ENCODE results near the gene EOMES. TPM values are rescaled to one million over a fixed set of nuclear protein-coding genes. Genes with fewer than 3 reads are reported as not detected.
A peak's percentile ranks its signal among the peaks of the same experiment; 100 is the strongest.

EOMES gene
- total and polyA plus RNA-seq, 2 donors (not counting 1 experiment from before 2014, with no cell fraction given): under 0.01 to 0.01 TPM

DNA sequence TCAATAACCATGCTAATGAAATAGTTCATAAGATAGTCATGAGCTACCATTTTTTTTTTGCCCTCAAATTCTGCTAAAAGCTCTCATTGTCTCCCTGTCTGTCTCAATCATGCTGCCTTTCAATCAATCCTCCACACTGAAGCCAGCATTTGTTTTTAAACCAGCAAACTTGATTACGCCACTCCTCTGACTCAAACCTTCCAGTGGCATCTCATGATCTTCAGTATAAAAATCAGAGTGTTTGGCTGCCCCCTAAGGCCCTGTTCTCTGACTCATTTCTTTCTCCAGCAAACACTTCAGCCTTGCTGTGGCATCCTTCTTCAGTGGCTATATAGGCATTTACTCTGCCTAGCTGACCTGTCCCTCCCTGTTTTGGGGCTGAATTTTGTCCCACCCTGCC, 36.0 kb upstream of the EOMES start:
- Histone ChIP-seq H3K9ac (ENCODE audit: insufficient read depth, low read length) (no peak overlapping the region), H3K4me2 (ENCODE audit: extremely low read depth, insufficient read depth, low read length) (no peak overlapping the region), H3K4me3 (replicated peaks in 1 of 4; ENCODE audit: control extremely low read depth in 1 of 4, insufficient read depth in 1 of 4, low read depth in 3 of 4, low read length in 4 of 4) (no peak overlapping the region), H3K36me3 (ENCODE audit: control insufficient read depth, insufficient read depth, low read length) (no peaks in the 10 kb centered on the region), H3K4me1 (ENCODE audit: control insufficient read depth, extremely low read depth, insufficient read depth, low read length) (no peaks in the 10 kb centered on the region), H4K20me1 (ENCODE audit: control insufficient read depth, extremely low read depth, insufficient read depth, low read length) (no peaks in the 10 kb centered on the region), H3K27ac (ENCODE audit: insufficient read depth, low read length) (no peak overlapping the region), H2AFZ (ENCODE audit: low read length) (no peak overlapping the region), H3K9me3 (ENCODE audit: control insufficient read depth, insufficient read depth, low read depth, low read length) (no peaks in the 10 kb centered on the region), H3K27me3 (ENCODE audit: control insufficient read depth, insufficient read depth, low read length) (no peaks in the 10 kb centered on the region), H3K79me2 (ENCODE audit: control insufficient read depth, insufficient read depth, low read length) (no peaks in the 10 kb centered on the region)
- peak; percentile 57 to 67 for DNase-seq (ENCODE audit: low read depth in 2 of 2)
- TF ChIP-seq, protein P1, sequence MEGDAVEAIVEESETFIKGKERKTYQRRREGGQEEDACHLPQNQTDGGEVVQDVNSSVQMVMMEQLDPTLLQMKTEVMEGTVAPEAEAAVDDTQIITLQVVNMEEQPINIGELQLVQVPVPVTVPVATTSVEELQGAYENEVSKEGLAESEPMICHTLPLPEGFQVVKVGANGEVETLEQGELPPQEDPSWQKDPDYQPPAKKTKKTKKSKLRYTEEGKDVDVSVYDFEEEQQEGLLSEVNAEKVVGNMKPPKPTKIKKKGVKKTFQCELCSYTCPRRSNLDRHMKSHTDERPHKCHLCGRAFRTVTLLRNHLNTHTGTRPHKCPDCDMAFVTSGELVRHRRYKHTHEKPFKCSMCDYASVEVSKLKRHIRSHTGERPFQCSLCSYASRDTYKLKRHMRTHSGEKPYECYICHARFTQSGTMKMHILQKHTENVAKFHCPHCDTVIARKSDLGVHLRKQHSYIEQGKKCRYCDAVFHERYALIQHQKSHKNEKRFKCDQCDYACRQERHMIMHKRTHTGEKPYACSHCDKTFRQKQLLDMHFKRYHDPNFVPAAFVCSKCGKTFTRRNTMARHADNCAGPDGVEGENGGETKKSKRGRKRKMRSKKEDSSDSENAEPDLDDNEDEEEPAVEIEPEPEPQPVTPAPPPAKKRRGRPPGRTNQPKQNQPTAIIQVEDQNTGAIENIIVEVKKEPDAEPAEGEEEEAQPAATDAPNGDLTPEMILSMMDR (conservative IDR thresholded peaks at IDR 0.05 in 1 of 2, IDR thresholded peaks at IDR 0.05 in 1 of 2; ENCODE audit: low read depth in 1 of 2, low read length in 2 of 2): no peak
- TF ChIP-seq EZH2 (IDR thresholded peaks at IDR 0.05; ENCODE audit: low read length, missing control alignments): no peak

- no peaks in the 10 kb centered on the region for H3K36me3 ChIP-seq (ENCODE audit: control insufficient read depth, insufficient read depth, low read length)
- H3K4me2 ChIP-seq (ENCODE audit: extremely low read depth, insufficient read depth, low read length): no peak overlapping the region
- H2AFZ ChIP-seq (ENCODE audit: low read length): no peak overlapping the region
- H3K27me3 ChIP-seq (ENCODE audit: control insufficient read depth, insufficient read depth, low read length): no peaks in the 10 kb centered on the region
- no peaks in the 10 kb centered on the region for H3K79me2 ChIP-seq (ENCODE audit: control insufficient read depth, insufficient read depth, low read length)
- H4K20me1 ChIP-seq (ENCODE audit: control insufficient read depth, extremely low read depth, insufficient read depth, low read length): no peaks in the 10 kb centered on the region
- H3K27ac ChIP-seq (ENCODE audit: insufficient read depth, low read length): no peak overlapping the region
- no peak overlapping the region for H3K9ac ChIP-seq (ENCODE audit: insufficient read depth, low read length)
- TF ChIP-seq, protein P1 (conservative IDR thresholded peaks at IDR 0.05 in 1 of 2, IDR thresholded peaks at IDR 0.05 in 1 of 2; ENCODE audit: low read depth in 1 of 2, low read length in 2 of 2): no peak
- no peak for TF ChIP-seq EZH2 (IDR thresholded peaks at IDR 0.05; ENCODE audit: low read length, missing control alignments)
- no peak for DNase-seq (ENCODE audit: low read depth in 2 of 2)
- H3K4me1 ChIP-seq (ENCODE audit: control insufficient read depth, extremely low read depth, insufficient read depth, low read length): no peaks in the 10 kb centered on the region
- H3K9me3 ChIP-seq (ENCODE audit: control insufficient read depth, insufficient read depth, low read depth, low read length): no peaks in the 10 kb centered on the region
- no peak overlapping the region for H3K4me3 ChIP-seq (replicated peaks in 1 of 4; ENCODE audit: control extremely low read depth in 1 of 4, insufficient read depth in 1 of 4, low read depth in 3 of 4, low read length in 4 of 4)
Measured at GRCh38 chr3:27756877-27757276, 34.8 kb upstream of the EOMES start.

GRCh38 chr3:27752926-27753325, 30.8 kb upstream of the EOMES start:
- Histone ChIP-seq H3K36me3 (ENCODE audit: control insufficient read depth, insufficient read depth, low read length) (no peaks in the 10 kb centered on the region), H3K9ac (ENCODE audit: insufficient read depth, low read length) (no peak overlapping the region), H3K4me2 (ENCODE audit: extremely low read depth, insufficient read depth, low read length) (no peak overlapping the region), H3K9me3 (ENCODE audit: control insufficient read depth, insufficient read depth, low read depth, low read length) (no peaks in the 10 kb centered on the region), H2AFZ (ENCODE audit: low read length) (no peak overlapping the region), H3K27ac (ENCODE audit: insufficient read depth, low read length) (no peak overlapping the region), H4K20me1 (ENCODE audit: control insufficient read depth, extremely low read depth, insufficient read depth, low read length) (no peaks in the 10 kb centered on the region), H3K27me3 (ENCODE audit: control insufficient read depth, insufficient read depth, low read length) (no peaks in the 10 kb centered on the region), H3K79me2 (ENCODE audit: control insufficient read depth, insufficient read depth, low read length) (no peaks in the 10 kb centered on the region), H3K4me1 (ENCODE audit: control insufficient read depth, extremely low read depth, insufficient read depth, low read length) (no peaks in the 10 kb centered on the region), H3K4me3 (replicated peaks in 1 of 4; ENCODE audit: control extremely low read depth in 1 of 4, insufficient read depth in 1 of 4, low read depth in 3 of 4, low read length in 4 of 4) (no peak overlapping the region)
- no peak for DNase-seq (ENCODE audit: low read depth in 2 of 2)
- TF ChIP-seq EZH2 (IDR thresholded peaks at IDR 0.05; ENCODE audit: low read length, missing control alignments): no peak
- TF ChIP-seq, protein P1 (conservative IDR thresholded peaks at IDR 0.05 in 1 of 2, IDR thresholded peaks at IDR 0.05 in 1 of 2; ENCODE audit: low read depth in 1 of 2, low read length in 2 of 2): no peak

Measured in fibroblast of lung (primary cell).